KMS-11 (cell line): ENCODE results near the gene ZNF76.

Experiments
- H2AFZ ChIP-seq: fragments of 200-600 bp; sonication (generic); 2 replicates; pipeline ENCODE4 v1.6.1; 2016; ENCODE audit warnings: antibody characterized with exemption, mixed run types, low read depth
- H3K27ac ChIP-seq: fragments of 200-600 bp; sonication (generic); 2 replicates; pipeline ENCODE4 v1.6.1; 2016; ENCODE audit warnings: mild to moderate bottlenecking, mixed run types
- H3K27me3 ChIP-seq: fragments of 200-600 bp; sonication (generic); 2 replicates; pipeline ENCODE4 v1.6.1; 2017; ENCODE audit warnings: mild to moderate bottlenecking, low read depth, mixed run types, moderate library complexity; ENCODE audit not compliant: insufficient read depth
- H3K36me3 ChIP-seq: fragments of 200-600 bp; sonication (generic); 2 replicates; pipeline ENCODE4 v1.6.1; 2017; ENCODE audit warnings: mild to moderate bottlenecking, mixed run types; ENCODE audit not compliant: insufficient read depth
- H3K4me1 ChIP-seq: fragments of 200-600 bp; sonication (generic); 2 replicates; pipeline ENCODE4 v1.6.1; 2016; ENCODE audit warnings: mild to moderate bottlenecking, low read depth, mixed run types; ENCODE audit not compliant: poor library complexity, severe bottlenecking
- H3K4me2 ChIP-seq: fragments of 200-600 bp; sonication (generic); 2 replicates; pipeline ENCODE4 v1.7.0; 2016; ENCODE audit warnings: mild to moderate bottlenecking, mixed run types
- H3K4me3 ChIP-seq: fragments of 200-600 bp; sonication (generic); IDR thresholded peaks from 2 replicates; pipeline ENCODE4 v1.6.1; 2017; ENCODE audit warnings: low read depth, low read length, mixed read lengths; ENCODE audit not compliant: insufficient read depth
- H3K79me2 ChIP-seq: fragments of 200-600 bp; sonication (generic); 2 replicates; pipeline ENCODE4 v1.6.1; 2016; ENCODE audit warnings: low read depth, mixed run types; ENCODE audit not compliant: insufficient read depth
- H3K9ac ChIP-seq: fragments of 200-600 bp; sonication (generic); 2 replicates; pipeline ENCODE4 v1.6.1; 2016; ENCODE audit warnings: mild to moderate bottlenecking, mixed run types
- H4K20me1 ChIP-seq: fragments of 200-600 bp; sonication (generic); 2 replicates; pipeline ENCODE4 v1.6.1; 2016; ENCODE audit warnings: mild to moderate bottlenecking, mixed run types; ENCODE audit not compliant: insufficient read depth
- TF ChIP-seq, protein P1 (sequence below): fragments of 200-600 bp; sonication (generic); conservative IDR thresholded peaks from 2 replicates; pipeline ENCODE4 v1.6.1; 2017; ENCODE audit warnings: low read depth, mild to moderate bottlenecking, antibody characterized with exemption, low read length, moderate library complexity, mixed read lengths

The ZNF76 gene

DNA sequence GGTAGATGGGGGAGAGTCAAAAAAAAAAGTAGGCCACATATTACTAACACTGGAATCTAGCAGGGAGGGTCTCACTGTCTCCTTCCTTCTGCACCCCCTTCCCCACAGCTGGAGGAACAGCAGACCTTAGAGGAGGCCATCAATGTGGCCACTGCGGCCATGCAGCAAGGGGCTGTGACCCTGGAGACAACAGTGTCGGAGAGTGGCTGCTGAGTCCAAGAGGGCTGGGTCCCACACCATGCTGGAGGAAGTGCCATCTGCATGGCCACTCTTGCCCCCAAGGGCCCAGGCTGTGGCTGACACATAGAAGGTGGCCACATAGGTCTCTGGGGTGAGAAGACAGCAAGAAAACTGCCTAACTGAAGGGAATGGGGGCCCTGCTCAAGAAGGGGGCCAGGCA lies 35.5 kb downstream of the ZNF76 start:
- no peak overlapping the region for H3K4me2 ChIP-seq
- H3K36me3 ChIP-seq: no peaks in the 10 kb centered on the region
- peaks cover 24% of the 10 kb centered on the region for H3K79me2 ChIP-seq
- no peak overlapping the region for H3K9ac ChIP-seq
- TF ChIP-seq, protein P1, sequence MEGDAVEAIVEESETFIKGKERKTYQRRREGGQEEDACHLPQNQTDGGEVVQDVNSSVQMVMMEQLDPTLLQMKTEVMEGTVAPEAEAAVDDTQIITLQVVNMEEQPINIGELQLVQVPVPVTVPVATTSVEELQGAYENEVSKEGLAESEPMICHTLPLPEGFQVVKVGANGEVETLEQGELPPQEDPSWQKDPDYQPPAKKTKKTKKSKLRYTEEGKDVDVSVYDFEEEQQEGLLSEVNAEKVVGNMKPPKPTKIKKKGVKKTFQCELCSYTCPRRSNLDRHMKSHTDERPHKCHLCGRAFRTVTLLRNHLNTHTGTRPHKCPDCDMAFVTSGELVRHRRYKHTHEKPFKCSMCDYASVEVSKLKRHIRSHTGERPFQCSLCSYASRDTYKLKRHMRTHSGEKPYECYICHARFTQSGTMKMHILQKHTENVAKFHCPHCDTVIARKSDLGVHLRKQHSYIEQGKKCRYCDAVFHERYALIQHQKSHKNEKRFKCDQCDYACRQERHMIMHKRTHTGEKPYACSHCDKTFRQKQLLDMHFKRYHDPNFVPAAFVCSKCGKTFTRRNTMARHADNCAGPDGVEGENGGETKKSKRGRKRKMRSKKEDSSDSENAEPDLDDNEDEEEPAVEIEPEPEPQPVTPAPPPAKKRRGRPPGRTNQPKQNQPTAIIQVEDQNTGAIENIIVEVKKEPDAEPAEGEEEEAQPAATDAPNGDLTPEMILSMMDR: no peak
- H2AFZ ChIP-seq: no peak overlapping the region
- H3K4me1 ChIP-seq: peaks cover 29% of the 10 kb centered on the region
- H4K20me1 ChIP-seq: no peaks in the 10 kb centered on the region
- no peak overlapping the region for H3K27ac ChIP-seq
- H3K4me3 ChIP-seq: no peak overlapping the region
- H3K27me3 ChIP-seq: no peaks in the 10 kb centered on the region

- no peak overlapping the region for H3K9ac ChIP-seq
- TF ChIP-seq, protein P1: no peak
Measured at GRCh38 chr6:35295521-35296315, 36.2 kb downstream of the ZNF76 start.

GRCh38 chr6:35296931-35297600 lies 37.5 kb downstream of the ZNF76 start:
- peaks cover 37% of the 10 kb centered on the region for H3K79me2 ChIP-seq
- no peaks in the 10 kb centered on the region for H3K27me3 ChIP-seq
- TF ChIP-seq, protein P1: no peak
- peak overlapping the region; percentile 95 for H3K4me2 ChIP-seq
- peak overlapping the region; percentile 80 for H3K27ac ChIP-seq
- H2AFZ ChIP-seq: peak overlapping the region; percentile 55
- no peaks in the 10 kb centered on the region for H4K20me1 ChIP-seq
- peak overlapping the region; percentile 75; the same call in 1 of the 2 replicates for H3K9ac ChIP-seq
- no peaks in the 10 kb centered on the region for H3K36me3 ChIP-seq
- no peak overlapping the region for H3K4me3 ChIP-seq
- H3K4me1 ChIP-seq: peaks cover 49% of the 10 kb centered on the region

More at GRCh38 chr6:35295521-35296315, 36.2 kb downstream of the ZNF76 start:
- H4K20me1 ChIP-seq: no peaks in the 10 kb centered on the region
- H2AFZ ChIP-seq: no peak overlapping the region
- H3K27ac ChIP-seq: no peak overlapping the region
- H3K4me1 ChIP-seq: peaks cover 36% of the 10 kb centered on the region
- no peaks in the 10 kb centered on the region for H3K27me3 ChIP-seq
- H3K4me3 ChIP-seq: no peak overlapping the region
- H3K36me3 ChIP-seq: no peaks in the 10 kb centered on the region
- no peak overlapping the region for H3K4me2 ChIP-seq
- H3K79me2 ChIP-seq: peaks cover 30% of the 10 kb centered on the region

- TF ChIP-seq, protein P1: peak; percentile 66
- Histone ChIP-seq H3K4me1 (peaks cover 56% of the 10 kb centered on the region), H4K20me1 (no peaks in the 10 kb centered on the region), H3K79me2 (peaks cover 37% of the 10 kb centered on the region), H3K27me3 (no peaks in the 10 kb centered on the region), H2AFZ (peak within 1 kb of the TSS; percentile 55), H3K4me3 (no peak within 1 kb of the TSS), H3K9ac (peak within 1 kb of the TSS; percentile 75), H3K4me2 (peak within 1 kb of the TSS; percentile 95), H3K36me3 (no peaks in the 10 kb centered on the region), H3K27ac (peak within 1 kb of the TSS; percentile 80)
Measured at GRCh38 chr6:35297601-35298481, 38.3 kb downstream of the ZNF76 start, which contains the start of gene DEF6. DEF6 (plus strand) TSS chr6:35297818; CDS start chr6:35297857, 39 bp downstream.
